T-helper 1 cell (primary cell): ENCODE data around the gene PROB1.
A peak's percentile ranks its signal among the peaks of the same experiment; 100 is the strongest.
"Not testable (repeated sequence)": the region's sequence is repeated elsewhere in the genome, so short reads cannot be mapped to it uniquely, and the experiment has no call there.

ENCODE experiments used
- DNase-seq, 5 donors: peaks; one replicate each; pipeline ENCODE4 v3.0.0-alpha.2; 2012 to 2020

Gene PROB1

GRCh38 chr5:139413963-139414362 is 19.1 kb upstream of the PROB1 start:
- DNase-seq: peak in 1 of 5 donors; percentile 60

GRCh38 chr5:139413153-139413552 is 18.2 kb upstream of the PROB1 start:
- no peak for DNase-seq

- no peak for DNase-seq
These were observed 16.3 kb upstream of the PROB1 start for GRCh38 chr5:139410993-139411828.

- no peak for DNase-seq
These were observed 15.5 kb upstream of the PROB1 start for GRCh38 chr5:139410121-139410992.

- not testable (repeated sequence) for DNase-seq
These were observed 14.2 kb upstream of the PROB1 start for GRCh38 chr5:139409116-139409515.

GRCh38 chr5:139408191-139408590 is 13.3 kb upstream of the PROB1 start:
- no peak for DNase-seq

- no peak for DNase-seq
These were observed 12.6 kb upstream of the PROB1 start for GRCh38 chr5:139407517-139407916.

- no peak for DNase-seq
These were observed 12.1 kb upstream of the PROB1 start for GRCh38 chr5:139406963-139407362.

GRCh38 chr5:139404484-139404840 is 9.6 kb upstream of the PROB1 start:
- DNase-seq: no peak

- DNase-seq: peak; percentile 94 to 99 (median 96)
These were observed 9.0 kb upstream of the PROB1 start, which contains the start of gene SPATA24 for GRCh38 chr5:139403787-139404483. Gene SPATA24, minus strand, starts transcription at chr5:139404089. Its CDS starts 29 bp downstream, at chr5:139404060.

GRCh38 chr5:139403418-139403786 is 8.5 kb upstream of the PROB1 start:
- no peak for DNase-seq

GRCh38 chr5:139402561-139403158 is 7.8 kb upstream of the PROB1 start:
- DNase-seq: no peak

GRCh38 chr5:139401546-139401945 is 6.6 kb upstream of the PROB1 start:
- DNase-seq: no peak

GRCh38 chr5:139399501-139400121 is 4.7 kb upstream of the PROB1 start:
- no peak for DNase-seq

- DNase-seq: no peak
These were observed 3.0 kb upstream of the PROB1 start for GRCh38 chr5:139397921-139398320.

- no peak for DNase-seq
These were observed 1.8 kb upstream of the PROB1 start for GRCh38 chr5:139396691-139397090.

GRCh38 chr5:139395844-139396640 is 1.1 kb upstream of the PROB1 start:
- no peak for DNase-seq

- peak in 2 of 5 donors; percentile 60 to 65 for DNase-seq
These were observed 716 bp downstream of the PROB1 start for GRCh38 chr5:139394123-139394653.

GRCh38 chr5:139393497-139394122 is 1.3 kb downstream of the PROB1 start:
- DNase-seq: no peak

GRCh38 chr5:139392678-139393496 is 2.0 kb downstream of the PROB1 start:
- peak; percentile 59 to 92 (median 68) for DNase-seq
